ENCODE results near the gene GABRB3.

DNA sequence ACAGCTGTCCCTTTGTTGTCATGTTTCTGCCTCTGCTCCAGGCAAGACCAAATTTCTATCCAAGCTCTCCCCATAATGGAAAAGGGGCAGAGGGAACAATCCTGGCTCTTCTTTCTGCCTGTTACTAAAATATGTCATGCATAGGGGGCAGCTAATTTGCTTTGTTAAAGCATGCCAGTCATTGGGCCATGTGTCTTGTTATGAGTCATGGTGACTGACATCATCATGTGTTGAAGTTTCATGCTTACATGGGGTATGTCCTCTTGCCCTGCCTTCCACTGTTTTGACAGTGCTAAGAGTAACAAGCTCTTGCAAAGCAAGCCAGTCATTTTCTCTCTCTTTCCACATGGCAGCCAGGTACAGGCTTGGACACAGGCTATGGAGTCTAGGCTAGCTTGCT, 268.9 kb downstream of the GABRB3 start:
- TF ChIP-seq POLR2AphosphoS5 (IDR thresholded peaks at IDR 0.05; ENCODE audit: low read depth, low read length) (no peak), SIN3A (IDR thresholded peaks at IDR 0.05; ENCODE audit: borderline replicate concordance, insufficient read depth, low read depth, low read length) (no peak)
- TF ChIP-seq, protein P1, sequence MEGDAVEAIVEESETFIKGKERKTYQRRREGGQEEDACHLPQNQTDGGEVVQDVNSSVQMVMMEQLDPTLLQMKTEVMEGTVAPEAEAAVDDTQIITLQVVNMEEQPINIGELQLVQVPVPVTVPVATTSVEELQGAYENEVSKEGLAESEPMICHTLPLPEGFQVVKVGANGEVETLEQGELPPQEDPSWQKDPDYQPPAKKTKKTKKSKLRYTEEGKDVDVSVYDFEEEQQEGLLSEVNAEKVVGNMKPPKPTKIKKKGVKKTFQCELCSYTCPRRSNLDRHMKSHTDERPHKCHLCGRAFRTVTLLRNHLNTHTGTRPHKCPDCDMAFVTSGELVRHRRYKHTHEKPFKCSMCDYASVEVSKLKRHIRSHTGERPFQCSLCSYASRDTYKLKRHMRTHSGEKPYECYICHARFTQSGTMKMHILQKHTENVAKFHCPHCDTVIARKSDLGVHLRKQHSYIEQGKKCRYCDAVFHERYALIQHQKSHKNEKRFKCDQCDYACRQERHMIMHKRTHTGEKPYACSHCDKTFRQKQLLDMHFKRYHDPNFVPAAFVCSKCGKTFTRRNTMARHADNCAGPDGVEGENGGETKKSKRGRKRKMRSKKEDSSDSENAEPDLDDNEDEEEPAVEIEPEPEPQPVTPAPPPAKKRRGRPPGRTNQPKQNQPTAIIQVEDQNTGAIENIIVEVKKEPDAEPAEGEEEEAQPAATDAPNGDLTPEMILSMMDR (IDR thresholded peaks at IDR 0.05), result no peak
- TF ChIP-seq, protein P2, sequence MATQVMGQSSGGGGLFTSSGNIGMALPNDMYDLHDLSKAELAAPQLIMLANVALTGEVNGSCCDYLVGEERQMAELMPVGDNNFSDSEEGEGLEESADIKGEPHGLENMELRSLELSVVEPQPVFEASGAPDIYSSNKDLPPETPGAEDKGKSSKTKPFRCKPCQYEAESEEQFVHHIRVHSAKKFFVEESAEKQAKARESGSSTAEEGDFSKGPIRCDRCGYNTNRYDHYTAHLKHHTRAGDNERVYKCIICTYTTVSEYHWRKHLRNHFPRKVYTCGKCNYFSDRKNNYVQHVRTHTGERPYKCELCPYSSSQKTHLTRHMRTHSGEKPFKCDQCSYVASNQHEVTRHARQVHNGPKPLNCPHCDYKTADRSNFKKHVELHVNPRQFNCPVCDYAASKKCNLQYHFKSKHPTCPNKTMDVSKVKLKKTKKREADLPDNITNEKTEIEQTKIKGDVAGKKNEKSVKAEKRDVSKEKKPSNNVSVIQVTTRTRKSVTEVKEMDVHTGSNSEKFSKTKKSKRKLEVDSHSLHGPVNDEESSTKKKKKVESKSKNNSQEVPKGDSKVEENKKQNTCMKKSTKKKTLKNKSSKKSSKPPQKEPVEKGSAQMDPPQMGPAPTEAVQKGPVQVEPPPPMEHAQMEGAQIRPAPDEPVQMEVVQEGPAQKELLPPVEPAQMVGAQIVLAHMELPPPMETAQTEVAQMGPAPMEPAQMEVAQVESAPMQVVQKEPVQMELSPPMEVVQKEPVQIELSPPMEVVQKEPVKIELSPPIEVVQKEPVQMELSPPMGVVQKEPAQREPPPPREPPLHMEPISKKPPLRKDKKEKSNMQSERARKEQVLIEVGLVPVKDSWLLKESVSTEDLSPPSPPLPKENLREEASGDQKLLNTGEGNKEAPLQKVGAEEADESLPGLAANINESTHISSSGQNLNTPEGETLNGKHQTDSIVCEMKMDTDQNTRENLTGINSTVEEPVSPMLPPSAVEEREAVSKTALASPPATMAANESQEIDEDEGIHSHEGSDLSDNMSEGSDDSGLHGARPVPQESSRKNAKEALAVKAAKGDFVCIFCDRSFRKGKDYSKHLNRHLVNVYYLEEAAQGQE (IDR thresholded peaks at IDR 0.05; ENCODE audit: insufficient read depth in 1 of 2, low read depth in 2 of 2, low read length in 1 of 2), result no peak

All from Panc1 (cell line).